Liver (tissue), 9 donors: ENCODE measurements around the gene ACOT13. TPM values are rescaled to one million over a fixed set of nuclear protein-coding genes. Genes with fewer than 3 reads are reported as not detected.
"Not testable (repeated sequence)": the region's sequence is repeated elsewhere in the genome, so short reads cannot be mapped to it uniquely, and the experiment has no call there.

Experiments used
- DNase-seq: peaks from one replicate; pipeline ENCODE4 v3.0.0-alpha.2; 2017; ENCODE audit warnings: low spot score
- H3K27ac ChIP-seq, 2 donors: one replicate each; pipeline ENCODE4 v1.7.0; 2013; ENCODE audit warnings: inconsistent platforms in 2 of 2, low read length in 2 of 2, control low read depth in 1 of 2, low read depth in 1 of 2, mild to moderate bottlenecking in 1 of 2
- H3K27me3 ChIP-seq, 4 donors: one replicate each; pipeline versions ENCODE4 v1.6.1 to v1.7.0; 2013; ENCODE audit warnings: low read length in 3 of 4, inconsistent platforms in 1 of 4, mild to moderate bottlenecking in 1 of 4, moderate library complexity in 1 of 4; ENCODE audit not compliant: control insufficient read depth in 4 of 4, insufficient read depth in 4 of 4
- H3K36me3 ChIP-seq, 4 donors: one replicate each; pipeline versions ENCODE4 v1.6.1 to v1.7.0; 2013; ENCODE audit warnings: low read length in 3 of 4, mild to moderate bottlenecking in 3 of 4, low read depth in 1 of 4, moderate library complexity in 1 of 4; ENCODE audit not compliant: control insufficient read depth in 4 of 4, insufficient read depth in 3 of 4
- H3K4me1 ChIP-seq, 4 donors: one replicate each; pipeline versions ENCODE4 v1.6.1 to v1.7.0; 2013; ENCODE audit warnings: low read length in 3 of 4, mild to moderate bottlenecking in 3 of 4, moderate library complexity in 1 of 4; ENCODE audit not compliant: control insufficient read depth in 4 of 4, insufficient read depth in 4 of 4
- H3K4me3 ChIP-seq, 3 donors: one replicate each; pipeline versions ENCODE4 v1.6.1 to v1.7.0; 2013; ENCODE audit warnings: low read length in 3 of 3, control low read depth in 1 of 3, low read depth in 1 of 3, mild to moderate bottlenecking in 1 of 3
- H3K9ac ChIP-seq, 2 donors: one replicate each; pipeline ENCODE4 v1.7.0; 2013; ENCODE audit warnings: low read length in 2 of 2, mild to moderate bottlenecking in 2 of 2, moderate library complexity in 2 of 2, control low read depth in 1 of 2, low read depth in 1 of 2
- H3K9me3 ChIP-seq, 4 donors: one replicate each; pipeline versions ENCODE4 v1.6.1 to v1.7.0; 2013; ENCODE audit warnings: low read length in 3 of 4; ENCODE audit not compliant: control insufficient read depth in 4 of 4
- ATF3 ChIP-seq: IDR thresholded peaks from 2 replicates; pipeline ENCODE4 v1.6.1; 2016; ENCODE audit warnings: antibody characterized with exemption
- EGR1 ChIP-seq, 2 donors: IDR thresholded peaks; 2 replicates each; pipeline ENCODE4 v1.6.1; 2016 to 2018; ENCODE audit warnings: antibody characterized with exemption in 2 of 2, low read depth in 2 of 2
- FOXA1 ChIP-seq: IDR thresholded peaks from 2 replicates; pipeline ENCODE4 v1.6.1; 2016; ENCODE audit warnings: antibody characterized with exemption
- FOXA2 ChIP-seq: IDR thresholded peaks from 2 replicates; pipeline ENCODE4 v1.6.1; 2016; ENCODE audit warnings: antibody characterized with exemption
- GABPA ChIP-seq, 2 donors: IDR thresholded peaks in 1 of 2; conservative IDR thresholded peaks in 1 of 2; 2 replicates each; pipeline ENCODE4 v1.6.1; 2016; ENCODE audit warnings: antibody characterized with exemption in 2 of 2, mild to moderate bottlenecking in 1 of 2, moderate library complexity in 1 of 2
- HNF4A ChIP-seq, 2 donors: conservative IDR thresholded peaks; 2 replicates each; pipeline ENCODE4 v1.6.1; 2016; ENCODE audit warnings: antibody characterized with exemption in 2 of 2, mild to moderate bottlenecking in 2 of 2
- JUND ChIP-seq, 2 donors: IDR thresholded peaks; 2 replicates each; pipeline ENCODE4 v1.6.1; 2016; ENCODE audit warnings: antibody characterized with exemption in 2 of 2
- NR2F2 ChIP-seq: IDR thresholded peaks from 2 replicates; pipeline ENCODE4 v1.6.1; 2016; ENCODE audit warnings: antibody characterized with exemption
- RXRA ChIP-seq, 2 donors: IDR thresholded peaks; 2 replicates each; pipeline ENCODE4 v1.6.1; 2017 to 2018; ENCODE audit warnings: antibody characterized with exemption in 2 of 2, mild to moderate bottlenecking in 1 of 2
- SP1 ChIP-seq: IDR thresholded peaks from 2 replicates; pipeline ENCODE4 v1.6.1; 2018; ENCODE audit warnings: antibody characterized with exemption, mild to moderate bottlenecking
- YY1 ChIP-seq: IDR thresholded peaks from 2 replicates; pipeline ENCODE4 v1.6.1; 2016; ENCODE audit warnings: antibody characterized with exemption, mild to moderate bottlenecking
- ZBTB33 ChIP-seq: IDR thresholded peaks from 2 replicates; pipeline ENCODE4 v1.6.1; 2016; ENCODE audit warnings: antibody characterized with exemption
- WGBS: extraction: QIAGEN DNeasy Blood & Tissue Kit; methylation state at CpG from one replicate; pipeline ENCODE4 v1.1.7; 2013; 5-methylcytosine and 5-hydroxymethylcytosine counted together
- polyA plus RNA-seq, 2 donors: library from polyadenylated mRNA; stranded (reverse) in 1 of 2; unstranded in 1 of 2; fragments of 200-250 nt in 1 of 2; fragments of >200 nt in 1 of 2; fragmentation: Nextera tagmentation in 1 of 2; extraction: Ambion mirVana in 1 of 2; gene quantifications; one replicate each; pipeline versions ENCODE4 v1.2.1 to v1.2.3, GENCODE V29; 2013 to 2015
- total RNA-seq, 2 donors: library from RNA; depleted of rRNA; stranded (reverse); fragments of >200 nt; gene quantifications; one replicate each; pipeline ENCODE4 v1.2.3, GENCODE V29; 2014
- TF ChIP-seq, protein P1 (sequence below): fragments of 150-350 bp; IDR thresholded peaks from 2 replicates; pipeline ENCODE4 v1.5.1; 2017; ENCODE audit warnings: improper control_type of control experiment, low read depth, low read length; ENCODE audit not compliant: missing input control
- TF ChIP-seq, protein P2 (sequence below): IDR thresholded peaks from 2 replicates; pipeline ENCODE4 v1.6.1; 2016; ENCODE audit warnings: antibody characterized with exemption
- TF ChIP-seq, protein P3 (sequence below): IDR thresholded peaks from 2 replicates; pipeline ENCODE4 v1.6.1; 2016; ENCODE audit warnings: antibody characterized with exemption, mild to moderate bottlenecking
- donor health status: healthy.
- donor health status: healthy.
- donor health status: healthy.
- donor health status: healthy.
- donor health status: healthy.

The ACOT13 gene
- total and polyA plus RNA-seq, 4 donors = 9.9 to 90.0 (median 21.3) TPM

- no peak for TF ChIP-seq ATF3
- no peak for TF ChIP-seq RXRA (IDR thresholded peaks at IDR 0.05)
- peak; percentile 11 for TF ChIP-seq FOXA1
- TF ChIP-seq, protein P1, sequence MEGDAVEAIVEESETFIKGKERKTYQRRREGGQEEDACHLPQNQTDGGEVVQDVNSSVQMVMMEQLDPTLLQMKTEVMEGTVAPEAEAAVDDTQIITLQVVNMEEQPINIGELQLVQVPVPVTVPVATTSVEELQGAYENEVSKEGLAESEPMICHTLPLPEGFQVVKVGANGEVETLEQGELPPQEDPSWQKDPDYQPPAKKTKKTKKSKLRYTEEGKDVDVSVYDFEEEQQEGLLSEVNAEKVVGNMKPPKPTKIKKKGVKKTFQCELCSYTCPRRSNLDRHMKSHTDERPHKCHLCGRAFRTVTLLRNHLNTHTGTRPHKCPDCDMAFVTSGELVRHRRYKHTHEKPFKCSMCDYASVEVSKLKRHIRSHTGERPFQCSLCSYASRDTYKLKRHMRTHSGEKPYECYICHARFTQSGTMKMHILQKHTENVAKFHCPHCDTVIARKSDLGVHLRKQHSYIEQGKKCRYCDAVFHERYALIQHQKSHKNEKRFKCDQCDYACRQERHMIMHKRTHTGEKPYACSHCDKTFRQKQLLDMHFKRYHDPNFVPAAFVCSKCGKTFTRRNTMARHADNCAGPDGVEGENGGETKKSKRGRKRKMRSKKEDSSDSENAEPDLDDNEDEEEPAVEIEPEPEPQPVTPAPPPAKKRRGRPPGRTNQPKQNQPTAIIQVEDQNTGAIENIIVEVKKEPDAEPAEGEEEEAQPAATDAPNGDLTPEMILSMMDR = no peak
- no peak for TF ChIP-seq JUND (IDR thresholded peaks at IDR 0.05)
- no peak for TF ChIP-seq EGR1 (IDR thresholded peaks at IDR 0.05; ENCODE audit: low read depth in 2 of 2)
- Histone ChIP-seq H3K4me3 (no peak overlapping the region), H3K4me1 (no peaks in the 10 kb centered on the region), H3K36me3 (no peaks in the 10 kb centered on the region), H3K27me3 (no peaks in the 10 kb centered on the region), H3K27ac (peak overlapping the region in 1 of 2 donors; percentile 25), H3K9ac (no peak overlapping the region), H3K9me3 (no peaks in the 10 kb centered on the region)
- WGBS = 79% methylated on average over 5 of the region's 5 CpGs
- DNase-seq = no peak
Measured at GRCh38 chr6:24744911-24745310, 78.0 kb downstream of the ACOT13 start.

DNA sequence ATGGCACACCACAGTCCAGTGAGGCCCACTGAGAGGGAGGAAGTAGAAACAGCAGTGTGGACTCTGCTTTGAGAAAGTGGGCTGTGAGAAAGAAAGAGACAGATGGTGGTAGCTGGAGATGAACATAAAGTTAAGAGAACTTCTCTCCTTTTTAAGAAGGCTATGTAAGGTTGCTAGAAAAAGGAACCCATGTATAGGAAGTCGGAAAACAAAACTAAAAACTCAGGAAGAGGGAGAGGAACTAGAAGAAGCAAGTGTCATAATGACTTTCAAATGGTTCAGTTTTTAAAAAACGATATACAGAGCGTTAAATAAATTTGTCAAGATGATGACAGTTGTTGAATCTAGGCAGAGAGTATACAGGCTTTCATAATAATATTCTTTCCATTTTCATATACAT, 82.4 kb downstream of the ACOT13 start:
- Histone ChIP-seq H3K9ac (no peak overlapping the region), H3K27me3 (no peaks in the 10 kb centered on the region), H3K4me3 (no peak overlapping the region), H3K27ac (peak overlapping the region in 1 of 2 donors; percentile 46), H3K36me3 (no peaks in the 10 kb centered on the region), H3K9me3 (no peaks in the 10 kb centered on the region), H3K4me1 (no peaks in the 10 kb centered on the region)
- TF ChIP-seq, protein P2, sequence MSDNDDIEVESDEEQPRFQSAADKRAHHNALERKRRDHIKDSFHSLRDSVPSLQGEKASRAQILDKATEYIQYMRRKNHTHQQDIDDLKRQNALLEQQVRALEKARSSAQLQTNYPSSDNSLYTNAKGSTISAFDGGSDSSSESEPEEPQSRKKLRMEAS = no peak
- no peak for TF ChIP-seq RXRA (IDR thresholded peaks at IDR 0.05)
- TF ChIP-seq HNF4A (conservative IDR thresholded peaks at IDR 0.05) = no peak
- TF ChIP-seq FOXA2 = no peak
- TF ChIP-seq YY1 = no peak
- TF ChIP-seq ZBTB33 = no peak
- TF ChIP-seq, protein P3, sequence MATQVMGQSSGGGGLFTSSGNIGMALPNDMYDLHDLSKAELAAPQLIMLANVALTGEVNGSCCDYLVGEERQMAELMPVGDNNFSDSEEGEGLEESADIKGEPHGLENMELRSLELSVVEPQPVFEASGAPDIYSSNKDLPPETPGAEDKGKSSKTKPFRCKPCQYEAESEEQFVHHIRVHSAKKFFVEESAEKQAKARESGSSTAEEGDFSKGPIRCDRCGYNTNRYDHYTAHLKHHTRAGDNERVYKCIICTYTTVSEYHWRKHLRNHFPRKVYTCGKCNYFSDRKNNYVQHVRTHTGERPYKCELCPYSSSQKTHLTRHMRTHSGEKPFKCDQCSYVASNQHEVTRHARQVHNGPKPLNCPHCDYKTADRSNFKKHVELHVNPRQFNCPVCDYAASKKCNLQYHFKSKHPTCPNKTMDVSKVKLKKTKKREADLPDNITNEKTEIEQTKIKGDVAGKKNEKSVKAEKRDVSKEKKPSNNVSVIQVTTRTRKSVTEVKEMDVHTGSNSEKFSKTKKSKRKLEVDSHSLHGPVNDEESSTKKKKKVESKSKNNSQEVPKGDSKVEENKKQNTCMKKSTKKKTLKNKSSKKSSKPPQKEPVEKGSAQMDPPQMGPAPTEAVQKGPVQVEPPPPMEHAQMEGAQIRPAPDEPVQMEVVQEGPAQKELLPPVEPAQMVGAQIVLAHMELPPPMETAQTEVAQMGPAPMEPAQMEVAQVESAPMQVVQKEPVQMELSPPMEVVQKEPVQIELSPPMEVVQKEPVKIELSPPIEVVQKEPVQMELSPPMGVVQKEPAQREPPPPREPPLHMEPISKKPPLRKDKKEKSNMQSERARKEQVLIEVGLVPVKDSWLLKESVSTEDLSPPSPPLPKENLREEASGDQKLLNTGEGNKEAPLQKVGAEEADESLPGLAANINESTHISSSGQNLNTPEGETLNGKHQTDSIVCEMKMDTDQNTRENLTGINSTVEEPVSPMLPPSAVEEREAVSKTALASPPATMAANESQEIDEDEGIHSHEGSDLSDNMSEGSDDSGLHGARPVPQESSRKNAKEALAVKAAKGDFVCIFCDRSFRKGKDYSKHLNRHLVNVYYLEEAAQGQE = no peak
- TF ChIP-seq SP1 = no peak
- no peak for TF ChIP-seq ATF3
- TF ChIP-seq NR2F2 = no peak
- TF ChIP-seq GABPA (IDR thresholded peaks at IDR 0.05 in 1 of 2, conservative IDR thresholded peaks at IDR 0.05 in 1 of 2) = no peak
- no peak for TF ChIP-seq EGR1 (IDR thresholded peaks at IDR 0.05; ENCODE audit: low read depth in 2 of 2)
- DNase-seq = no peak
- WGBS = 78% methylated on average over 3 of the region's 3 CpGs

DNA sequence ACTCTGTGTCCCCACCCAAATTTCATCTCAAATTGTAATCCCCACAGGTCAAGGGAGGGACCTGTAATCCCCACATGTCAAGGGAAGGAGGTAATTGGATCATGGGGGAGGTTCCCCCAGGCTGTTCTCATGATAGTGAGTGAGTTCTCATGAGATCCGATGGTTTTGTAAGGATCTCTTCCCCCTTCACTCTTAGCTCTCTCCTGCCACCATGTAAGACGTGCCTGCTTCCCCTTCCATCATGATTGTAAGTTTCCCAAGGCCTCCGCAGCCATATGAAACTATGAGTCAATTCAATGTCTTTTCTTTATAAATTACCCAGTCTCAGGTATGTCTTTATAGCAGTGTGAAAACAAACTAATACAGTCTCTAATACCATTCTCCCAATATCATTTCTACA, 84.0 kb downstream of the ACOT13 start:
- DNase-seq, H3K27ac ChIP-seq, H3K9me3 ChIP-seq, H3K4me3 ChIP-seq, H3K9ac ChIP-seq, H3K4me1 ChIP-seq, H3K36me3 ChIP-seq, H3K27me3 ChIP-seq: not testable (repeated sequence)
- 90% methylated on average over 3 of the region's 3 CpGs for WGBS
